ENCODE results near the gene OR51A7.

DNA sequence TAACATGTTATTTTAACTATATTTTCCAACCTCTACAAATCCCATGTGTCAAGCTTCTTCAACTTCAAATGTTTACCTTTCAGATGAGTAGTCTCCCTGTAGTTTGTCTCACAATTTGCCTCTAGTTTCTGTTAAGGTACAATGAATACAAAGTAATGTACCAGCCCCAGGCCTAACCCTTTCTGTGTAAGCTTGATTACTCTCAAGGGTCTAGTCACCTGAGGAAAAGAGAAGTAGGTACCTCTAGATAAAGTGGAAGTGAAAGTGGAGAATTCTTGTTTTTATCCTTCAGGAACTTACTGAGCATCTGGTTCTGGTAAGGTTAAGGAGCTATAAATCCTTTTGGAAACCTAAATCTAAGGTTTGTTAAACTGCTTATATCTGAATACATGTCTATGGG is at the start of gene OR51A7:
- TF ChIP-seq, protein P1, sequence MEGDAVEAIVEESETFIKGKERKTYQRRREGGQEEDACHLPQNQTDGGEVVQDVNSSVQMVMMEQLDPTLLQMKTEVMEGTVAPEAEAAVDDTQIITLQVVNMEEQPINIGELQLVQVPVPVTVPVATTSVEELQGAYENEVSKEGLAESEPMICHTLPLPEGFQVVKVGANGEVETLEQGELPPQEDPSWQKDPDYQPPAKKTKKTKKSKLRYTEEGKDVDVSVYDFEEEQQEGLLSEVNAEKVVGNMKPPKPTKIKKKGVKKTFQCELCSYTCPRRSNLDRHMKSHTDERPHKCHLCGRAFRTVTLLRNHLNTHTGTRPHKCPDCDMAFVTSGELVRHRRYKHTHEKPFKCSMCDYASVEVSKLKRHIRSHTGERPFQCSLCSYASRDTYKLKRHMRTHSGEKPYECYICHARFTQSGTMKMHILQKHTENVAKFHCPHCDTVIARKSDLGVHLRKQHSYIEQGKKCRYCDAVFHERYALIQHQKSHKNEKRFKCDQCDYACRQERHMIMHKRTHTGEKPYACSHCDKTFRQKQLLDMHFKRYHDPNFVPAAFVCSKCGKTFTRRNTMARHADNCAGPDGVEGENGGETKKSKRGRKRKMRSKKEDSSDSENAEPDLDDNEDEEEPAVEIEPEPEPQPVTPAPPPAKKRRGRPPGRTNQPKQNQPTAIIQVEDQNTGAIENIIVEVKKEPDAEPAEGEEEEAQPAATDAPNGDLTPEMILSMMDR (optimal IDR thresholded peaks at IDR 0.05 in 1 of 3, IDR thresholded peaks at IDR 0.05 in 1 of 3, conservative IDR thresholded peaks at IDR 0.05 in 1 of 3; ENCODE audit: extremely low read depth in 1 of 3, insufficient read depth in 2 of 3, low read length in 3 of 3) = no peak
- no peak for TF ChIP-seq EZH2 (IDR thresholded peaks at IDR 0.05; ENCODE audit: low read length)
